GM21515 (cell line): Measurements from ENCODE around the gene CLIC2.
"Not testable (repeated sequence)": the region's sequence is repeated elsewhere in the genome, so short reads cannot be mapped to it uniquely, and the experiment has no call there.

Experiments
- ATAC-seq: cut with Tn5 transposase; IDR thresholded peaks from one replicate; pipeline ENCODE4 v1.9.1; 2021; ENCODE audit not compliant: unreplicated experiment

Gene CLIC2

DNA sequence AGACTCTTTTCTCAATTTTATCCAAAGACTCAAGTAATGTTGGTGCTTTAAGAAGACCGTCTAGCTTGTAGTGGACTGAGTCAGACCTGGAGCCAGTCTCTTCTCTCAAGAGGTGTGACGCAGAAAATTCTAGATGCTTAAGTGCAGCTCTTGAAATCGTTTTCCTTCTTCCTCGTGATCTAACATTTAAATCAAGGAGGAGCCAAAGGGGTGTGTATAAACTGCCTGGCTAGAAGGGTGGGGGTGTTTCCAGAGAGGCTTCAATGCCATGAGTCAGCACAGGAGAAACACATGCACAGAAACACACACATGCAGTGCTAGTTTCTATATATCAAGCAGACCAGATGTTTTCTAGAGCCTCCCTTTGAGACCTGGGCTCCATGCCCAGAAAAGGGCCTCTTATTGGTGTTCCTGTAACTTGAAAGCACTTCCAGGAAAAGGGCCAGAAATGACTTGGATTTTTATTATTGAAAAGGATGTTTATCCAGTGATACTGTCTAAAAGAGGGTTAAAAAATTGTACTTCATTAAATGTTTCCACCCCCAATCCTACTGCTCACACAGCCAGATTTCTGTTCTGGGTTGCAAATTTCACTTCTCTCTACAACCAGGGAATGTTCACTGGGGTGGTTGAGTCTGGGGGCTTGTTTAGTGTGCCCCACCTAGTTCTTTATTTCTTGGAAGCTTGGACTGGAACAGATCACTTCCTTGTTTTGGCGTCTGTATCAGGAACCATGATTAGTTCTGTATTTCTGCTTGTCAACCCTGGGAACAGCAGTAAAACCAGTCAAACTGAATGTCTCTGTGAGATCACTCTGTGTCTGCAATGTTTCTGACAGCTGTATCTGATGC, at the start of gene CLIC2:
TSS of gene CLIC2 (minus strand) at position 129 of the 851 bp plus-strand sequence. CDS start 187 bp downstream, outside the sequence.
- peak; percentile 64 for ATAC-seq

DNA sequence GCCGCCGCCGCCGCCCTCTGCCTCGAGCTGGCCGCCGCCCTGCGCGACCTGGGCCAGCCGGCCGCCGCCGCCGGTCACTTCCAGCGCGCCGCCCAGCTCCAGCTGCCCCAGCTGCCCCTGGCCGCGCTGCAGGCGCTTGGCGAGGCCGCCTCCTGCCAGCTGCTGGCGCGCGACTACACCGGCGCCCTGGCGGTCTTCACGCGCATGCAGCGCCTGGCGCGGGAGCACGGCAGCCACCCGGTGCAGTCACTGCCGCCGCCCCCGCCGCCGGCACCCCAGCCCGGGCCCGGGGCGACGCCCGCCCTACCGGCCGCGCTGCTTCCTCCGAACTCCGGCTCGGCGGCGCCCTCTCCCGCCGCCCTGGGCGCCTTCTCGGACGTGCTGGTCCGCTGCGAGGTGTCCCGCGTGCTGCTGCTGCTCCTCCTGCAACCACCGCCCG, 48.1 kb upstream of the CLIC2 start:
- peak; percentile 52 for ATAC-seq

DNA sequence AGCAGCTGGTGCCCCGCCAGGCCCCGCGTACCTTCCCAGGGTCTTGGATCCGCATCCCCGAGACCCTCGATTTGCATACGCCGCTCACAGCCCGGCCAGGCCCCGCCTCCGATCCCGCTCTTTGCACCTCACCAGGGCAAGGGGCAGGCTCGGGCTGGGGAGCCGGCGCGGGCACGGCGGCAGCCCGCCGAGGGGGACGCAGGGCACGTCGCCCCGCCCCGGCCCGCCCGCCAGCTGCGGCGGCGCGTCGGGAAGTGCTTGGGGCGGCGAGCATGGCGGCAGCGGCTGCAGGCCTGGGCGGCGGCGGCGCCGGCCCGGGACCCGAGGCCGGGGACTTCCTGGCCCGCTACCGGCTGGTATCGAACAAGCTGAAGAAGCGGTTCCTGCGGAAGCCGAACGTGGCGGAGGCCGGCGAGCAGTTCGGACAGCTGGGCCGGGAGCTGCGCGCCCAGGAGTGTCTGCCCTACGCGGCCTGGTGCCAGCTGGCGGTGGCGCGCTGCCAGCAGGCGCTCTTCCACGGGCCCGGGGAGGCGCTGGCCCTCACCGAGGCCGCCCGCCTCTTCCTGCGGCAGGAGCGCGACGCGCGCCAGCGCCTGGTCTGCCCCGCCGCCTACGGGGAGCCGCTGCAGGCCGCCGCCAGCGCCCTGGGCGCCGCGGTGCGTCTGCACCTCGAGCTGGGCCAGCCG, 47.6 kb upstream of the CLIC2 start, which contains the start of gene F8A2:
TSS of gene F8A2 (plus strand) at position 253 of the 686 bp plus-strand sequence. CDS start at position 273, 20 bp downstream.
- ATAC-seq: peak; percentile 81

DNA sequence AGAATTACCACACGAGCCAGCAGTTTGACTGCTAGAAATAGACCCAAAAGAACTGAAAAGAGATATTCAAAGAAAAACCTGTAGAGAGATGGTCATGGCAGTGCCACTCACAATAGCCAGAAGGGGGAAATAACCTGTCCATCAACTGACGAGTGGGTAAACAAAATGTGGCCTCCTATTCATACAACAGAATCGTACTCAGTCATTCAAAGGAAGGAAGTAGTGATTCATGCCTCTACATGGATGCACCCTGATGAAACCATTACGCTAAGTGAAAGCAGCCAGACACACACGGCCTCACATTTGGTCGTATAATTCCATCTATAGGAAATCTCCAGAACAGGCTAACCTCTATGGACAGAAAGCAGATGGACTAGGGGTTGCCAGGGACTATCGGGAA, 45.4 kb upstream of the CLIC2 start:
- ATAC-seq: not testable (repeated sequence)

DNA sequence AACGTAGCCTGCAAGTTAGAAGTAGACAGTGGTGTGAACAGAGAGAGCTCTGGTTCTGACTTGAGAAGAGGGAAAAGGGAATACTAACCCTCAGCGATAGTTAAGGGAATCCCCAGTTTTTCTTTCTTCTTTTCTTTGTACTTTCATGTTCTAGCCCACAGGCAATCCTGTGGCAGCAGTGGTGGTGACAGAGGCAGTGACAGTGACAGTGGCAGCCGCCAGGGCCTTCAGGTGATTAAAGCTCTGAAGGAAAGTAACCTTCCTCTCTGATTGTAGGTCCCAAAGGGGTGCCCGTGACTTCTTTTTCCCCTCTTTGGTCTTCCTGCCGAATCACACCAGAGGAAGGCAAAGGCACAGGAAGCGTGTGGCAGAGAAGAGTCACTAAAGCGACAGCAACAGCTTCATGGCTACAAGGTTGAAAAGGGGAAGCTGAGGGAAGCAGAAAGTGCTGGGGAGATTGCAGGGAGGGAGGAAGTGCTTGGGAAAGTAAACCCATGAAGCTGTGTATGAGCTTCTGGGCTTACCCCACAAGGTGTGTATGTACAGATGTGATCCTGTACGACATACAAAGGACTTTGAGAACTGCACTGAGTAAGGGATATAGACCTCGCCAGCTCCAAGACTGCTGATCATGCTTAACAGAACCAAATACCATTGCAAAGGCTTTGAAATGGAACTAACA, 39.5 kb upstream of the CLIC2 start:
- ATAC-seq: peak; percentile 64

DNA sequence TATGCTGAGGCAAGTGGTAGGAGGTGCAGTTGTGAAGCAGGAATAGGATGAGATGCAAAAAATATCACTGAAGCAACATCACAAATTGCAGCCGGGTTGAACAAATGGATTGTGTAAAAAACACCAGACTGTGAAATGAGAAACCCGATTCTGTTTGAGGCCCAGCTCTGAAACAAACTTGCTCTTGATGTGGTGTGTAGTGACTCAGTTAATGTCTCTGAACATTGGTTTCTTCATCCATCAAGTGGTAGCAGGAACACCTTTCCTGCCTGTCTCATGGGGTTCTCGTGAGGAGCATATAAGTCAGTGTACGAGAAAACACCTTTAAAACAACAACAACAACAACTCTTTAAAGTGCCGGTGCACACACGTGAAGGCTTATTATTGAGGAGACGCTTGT, 29.3 kb upstream of the CLIC2 start:
- ATAC-seq: not testable (repeated sequence)

DNA sequence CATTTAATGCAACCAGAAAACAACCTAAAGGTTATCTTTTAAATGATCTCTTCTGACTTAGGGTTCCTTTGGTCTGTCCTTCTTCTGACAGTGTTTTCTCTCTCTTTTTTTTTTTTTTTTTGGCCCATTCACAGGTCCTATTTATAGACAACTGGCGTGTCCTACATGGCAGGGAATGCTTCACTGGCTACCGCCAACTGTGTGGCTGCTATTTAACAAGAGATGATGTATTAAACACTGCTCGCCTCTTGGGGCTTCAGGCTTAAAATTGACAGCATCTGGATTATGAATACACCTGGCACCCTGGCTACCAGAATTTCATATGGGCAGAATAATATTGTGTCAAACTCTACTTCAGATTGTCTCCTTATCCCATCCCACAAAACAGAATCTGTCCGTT, 15.0 kb upstream of the CLIC2 start:
- ATAC-seq: not testable (repeated sequence)

DNA sequence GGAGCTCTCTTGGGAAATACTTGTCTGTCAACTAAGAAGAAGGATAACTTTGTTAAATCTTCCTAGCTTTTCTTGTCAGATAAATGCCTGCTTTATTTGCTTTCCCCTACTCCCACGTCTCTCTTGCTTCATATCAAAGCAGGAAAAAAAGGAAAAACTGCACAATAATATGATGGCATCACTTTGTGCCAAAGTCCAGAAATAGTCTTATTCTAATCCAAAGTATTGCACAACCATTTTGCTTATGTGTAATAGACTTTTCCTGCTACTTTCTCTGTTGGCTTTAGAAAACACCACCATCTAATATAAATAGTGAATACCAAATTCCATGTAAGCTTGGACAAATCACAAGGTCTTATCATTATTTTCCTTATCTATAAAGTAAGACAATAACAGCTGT, 11.3 kb upstream of the CLIC2 start:
- not testable (repeated sequence) for ATAC-seq

DNA sequence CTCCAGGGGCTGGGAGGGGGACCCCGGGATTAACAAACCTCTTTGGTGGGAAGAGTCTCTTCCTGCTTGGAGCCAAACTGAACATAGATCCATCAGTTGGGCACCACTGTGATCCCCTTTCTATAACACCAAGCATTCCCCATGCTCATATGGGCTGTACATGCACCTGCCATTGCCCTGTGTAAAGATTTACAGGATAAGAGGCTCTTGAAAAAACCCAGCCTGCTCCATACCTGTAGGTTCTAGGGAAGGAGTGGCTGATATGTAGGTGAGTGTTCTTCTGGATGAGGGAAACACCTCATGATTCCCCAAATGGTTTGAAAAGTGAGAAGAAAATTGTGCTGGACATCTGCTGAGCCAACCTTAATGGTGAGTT, 911 bp upstream of the CLIC2 start:
- not testable (repeated sequence) for ATAC-seq

DNA sequence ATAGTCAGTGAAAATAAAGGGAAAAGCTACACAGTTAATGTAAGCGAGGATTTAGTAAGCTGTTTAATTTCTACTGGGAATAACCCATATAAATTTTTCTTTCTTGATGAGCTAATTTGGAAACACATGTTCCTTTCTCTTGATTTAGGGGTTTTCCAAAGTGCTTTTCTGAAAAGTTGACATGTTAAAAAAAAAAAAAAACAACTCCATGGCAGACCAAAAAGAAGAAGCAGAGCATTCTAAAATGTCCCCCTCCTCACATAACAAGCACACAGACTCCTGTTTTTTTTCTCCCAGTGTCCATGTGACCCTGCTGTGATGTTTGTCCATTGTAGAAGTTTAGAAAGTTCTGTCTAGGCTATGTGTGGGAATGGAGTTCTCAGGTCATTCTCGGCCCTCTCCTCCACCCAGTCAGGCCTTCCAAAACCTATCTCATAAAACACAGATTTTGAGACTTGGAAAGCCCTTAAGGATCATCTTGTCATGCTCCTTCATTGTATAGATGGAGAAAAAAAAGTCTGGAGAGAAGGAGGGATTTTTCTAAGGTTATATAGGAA, 792 bp downstream of the CLIC2 start:
- ATAC-seq: no peak

DNA sequence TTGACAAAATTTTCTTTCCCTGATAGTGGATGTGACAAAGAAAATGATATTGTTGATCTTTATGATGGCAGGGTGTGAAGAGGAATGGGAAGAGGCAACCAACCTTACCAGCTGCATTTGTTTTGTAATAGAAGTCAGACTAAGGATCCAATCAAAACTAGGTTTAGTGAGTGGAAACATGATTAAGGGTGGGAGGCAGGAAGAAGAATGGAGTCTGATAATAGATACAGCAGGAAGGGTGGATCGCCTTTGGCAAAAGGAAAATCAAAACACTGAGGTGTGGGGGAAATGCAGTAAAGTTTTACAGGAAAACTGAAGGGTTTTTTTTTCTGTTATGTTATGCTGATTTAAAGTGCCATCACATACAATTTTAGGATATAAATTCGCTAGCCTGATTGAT, 3.4 kb downstream of the CLIC2 start:
- no peak for ATAC-seq

DNA sequence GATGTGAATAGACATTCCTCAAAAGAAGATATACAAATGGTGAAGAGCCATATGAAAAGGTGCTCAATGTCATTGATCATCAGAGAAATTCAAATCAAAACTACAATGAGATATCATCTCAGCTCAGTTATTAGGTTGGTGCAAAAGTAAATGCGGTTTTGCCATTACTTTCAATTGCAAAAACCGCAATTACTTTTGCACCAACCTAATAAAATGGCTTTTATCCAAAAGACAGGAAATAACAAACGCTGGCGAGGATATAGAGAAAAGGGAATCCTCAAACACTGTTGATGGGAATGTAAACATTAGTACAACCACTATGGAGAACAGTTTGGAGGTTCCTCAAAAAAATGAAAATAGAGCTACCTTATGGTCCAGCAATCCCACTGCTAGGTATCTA, 5.1 kb downstream of the CLIC2 start:
- no peak for ATAC-seq

DNA sequence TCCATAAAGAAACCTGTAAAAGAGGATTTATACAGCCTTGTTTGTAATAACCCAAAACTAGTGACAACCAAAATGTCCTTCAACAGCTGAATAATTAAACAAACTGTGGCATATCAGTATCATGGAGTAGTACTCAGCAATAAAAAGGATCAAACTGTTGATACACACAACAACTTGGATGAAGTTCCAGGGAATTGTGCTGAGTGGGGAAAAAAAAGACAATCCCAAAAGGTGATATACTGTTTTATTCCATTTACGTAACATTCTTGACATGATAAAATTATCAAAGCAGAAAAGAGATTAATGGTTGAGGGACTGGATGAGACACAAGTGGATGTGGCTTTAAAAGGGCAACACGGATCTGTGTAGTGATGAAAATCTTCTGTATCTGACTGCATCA, 7.8 kb downstream of the CLIC2 start:
- no peak for ATAC-seq

DNA sequence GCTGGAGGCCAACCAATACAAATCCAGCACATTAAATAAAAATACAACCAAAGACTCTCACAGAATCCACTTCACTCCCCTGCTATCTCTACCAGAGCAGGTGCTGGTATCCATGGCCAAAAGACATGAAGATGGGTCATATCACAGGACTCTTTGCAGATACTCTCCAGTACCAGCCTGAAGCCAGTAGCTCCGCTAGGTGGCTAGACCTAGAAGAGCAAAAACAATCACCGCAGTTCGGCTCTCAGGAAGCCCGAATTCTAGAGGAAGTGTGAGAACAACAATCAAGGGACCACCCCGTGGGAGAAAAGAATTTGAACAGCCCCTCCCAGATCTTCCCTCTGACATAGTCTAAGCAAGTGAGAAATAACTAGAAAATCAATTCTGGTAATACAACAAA, 20.2 kb downstream of the CLIC2 start:
- no peak for ATAC-seq

DNA sequence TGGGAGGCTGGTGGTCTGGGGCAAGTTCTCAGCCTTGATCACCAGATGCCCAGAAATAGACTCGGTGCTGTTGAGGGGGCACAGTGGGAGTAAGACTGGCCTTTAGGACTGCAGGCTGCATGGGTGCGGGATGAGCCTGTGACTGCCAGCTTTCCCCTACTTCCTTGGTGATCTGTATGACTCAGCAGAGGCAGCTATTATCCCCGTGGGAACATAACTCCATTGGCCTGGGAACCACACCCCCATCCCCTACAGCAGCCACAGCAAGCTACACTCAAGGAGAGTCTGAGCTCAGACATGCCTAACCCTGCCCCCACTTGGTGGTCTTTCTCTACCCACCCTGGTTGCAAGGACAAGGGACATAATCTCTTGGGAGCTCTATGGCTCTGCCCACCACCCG, 20.6 kb downstream of the CLIC2 start:
- ATAC-seq: no peak

DNA sequence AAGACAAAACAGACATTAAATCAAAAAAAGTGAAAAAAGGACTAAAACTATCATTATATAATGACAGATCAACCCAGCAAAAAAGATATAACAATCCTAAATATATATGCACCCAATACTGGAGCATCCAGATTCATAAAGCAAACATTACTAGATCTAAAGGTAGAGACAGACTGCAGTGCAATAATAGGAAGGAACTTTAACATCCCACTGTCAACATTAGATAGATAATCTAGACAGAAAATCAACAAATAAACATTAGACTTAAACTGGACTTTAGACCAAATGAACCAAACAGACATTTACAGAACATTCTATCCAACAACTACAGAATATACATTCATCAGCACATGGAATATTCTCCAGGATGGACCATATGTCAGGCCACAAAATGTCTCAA, 40.6 kb downstream of the CLIC2 start:
- ATAC-seq: no peak

DNA sequence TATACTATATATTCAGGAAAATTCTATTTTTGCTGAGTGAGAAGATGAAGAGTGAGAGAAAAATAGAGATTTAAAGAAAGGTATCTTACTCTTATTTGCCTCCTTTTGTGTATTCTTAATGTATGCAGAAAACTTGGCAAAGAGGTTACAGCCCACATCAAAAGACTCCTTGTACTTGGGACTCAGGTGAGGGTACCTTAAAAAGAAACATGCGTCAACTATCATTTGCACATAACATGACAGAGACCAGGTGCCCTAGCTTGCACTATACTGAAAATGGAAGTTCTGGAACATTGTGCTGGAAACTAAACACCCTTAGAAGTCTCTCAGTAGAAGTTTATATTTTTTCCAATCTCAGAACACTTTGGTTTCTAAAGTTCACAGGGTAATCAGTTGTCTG, 54.5 kb downstream of the CLIC2 start:
- no peak for ATAC-seq

DNA sequence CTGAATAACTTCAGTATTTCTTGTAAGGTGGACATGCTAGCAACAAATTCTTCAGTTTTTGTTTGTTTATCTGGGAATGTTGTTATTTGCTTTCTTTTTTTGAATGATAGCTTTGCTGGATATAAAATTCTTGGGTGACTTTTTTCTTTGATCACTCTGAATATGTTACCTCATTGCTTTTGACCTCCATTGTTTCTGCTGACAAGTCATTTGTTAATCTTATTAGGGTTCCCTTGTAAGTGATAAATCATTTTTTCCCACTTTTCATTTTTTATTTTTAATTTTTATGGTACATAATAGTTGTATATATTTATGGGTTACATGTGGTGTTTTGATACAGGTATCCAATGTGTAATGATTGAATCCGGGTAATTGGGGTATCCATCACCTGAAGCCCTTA, 63.4 kb downstream of the CLIC2 start:
- ATAC-seq: no peak

DNA sequence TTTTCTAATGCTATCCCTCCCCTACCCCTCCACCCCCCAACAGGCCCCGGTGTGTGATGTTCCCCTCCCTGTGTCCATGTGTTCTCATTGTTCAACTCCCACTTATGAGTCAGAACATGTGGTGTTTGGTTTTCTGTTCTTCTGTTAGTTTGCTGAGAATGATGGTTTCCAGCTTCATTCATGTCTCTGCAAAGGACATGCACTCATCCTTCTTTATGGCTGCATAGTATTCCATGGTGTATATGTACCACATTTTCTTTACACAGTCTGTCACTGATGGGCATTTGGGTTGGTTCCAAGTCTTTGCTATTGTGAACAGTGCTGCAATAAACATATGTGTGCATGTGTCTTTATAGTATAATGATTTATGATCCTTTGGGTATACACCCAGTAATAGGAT, 66.4 kb downstream of the CLIC2 start:
- not testable (repeated sequence) for ATAC-seq

DNA sequence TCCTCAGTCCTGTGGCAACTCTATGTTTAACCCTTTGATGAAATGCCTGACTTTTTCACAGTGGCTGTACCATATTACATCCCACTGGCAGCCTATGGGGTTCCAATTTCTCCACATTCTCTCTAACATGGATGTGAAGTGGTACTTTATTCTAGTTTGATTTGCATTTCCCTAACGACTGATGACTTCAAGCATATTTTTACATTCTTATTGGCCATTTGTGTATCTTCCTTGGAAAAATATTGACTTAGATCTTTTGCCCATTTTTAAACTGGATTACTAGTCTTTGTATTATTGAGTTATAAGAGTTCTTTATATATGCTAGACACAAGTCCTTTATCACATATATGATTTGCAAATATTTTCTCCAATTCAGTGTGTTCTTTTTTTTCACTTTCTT, 68.0 kb downstream of the CLIC2 start:
- ATAC-seq: no peak
